Raji (cell line): Measurements from ENCODE around the gene C8A.

ENCODE experiments used
- POLR2A ChIP-seq: IDR thresholded peaks from 2 replicates; pipeline ENCODE4 v1.6.1; 2011; ENCODE audit warnings: low read depth, low read length, control low read depth; ENCODE audit not compliant: insufficient read depth

Gene C8A

GRCh38 chr1:56957931-56958330 is 103.3 kb downstream of the C8A start:
- TF ChIP-seq POLR2A = no peak

GRCh38 chr1:56958526-56958925 is 103.9 kb downstream of the C8A start:
- TF ChIP-seq POLR2A = no peak

DNA sequence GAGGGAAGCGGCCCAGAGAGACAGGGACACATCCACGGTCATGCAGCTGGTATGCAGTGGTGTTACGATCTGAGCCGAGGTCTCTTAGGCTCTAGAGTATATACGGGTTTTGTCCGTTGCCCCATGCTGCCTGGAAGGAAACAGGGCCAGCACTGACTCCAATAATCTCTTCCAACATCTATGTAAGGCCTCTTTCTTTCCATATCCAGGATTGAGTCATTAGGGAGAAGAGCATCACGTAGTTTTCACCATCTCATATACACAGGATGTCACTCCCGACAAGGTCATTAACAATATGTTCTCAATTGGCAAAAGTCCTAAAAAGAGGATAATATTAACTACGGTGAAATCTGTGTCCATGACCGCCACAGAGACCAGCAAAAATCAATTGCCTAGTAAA is 106.8 kb downstream of the C8A start:
- no peak for TF ChIP-seq POLR2A

DNA sequence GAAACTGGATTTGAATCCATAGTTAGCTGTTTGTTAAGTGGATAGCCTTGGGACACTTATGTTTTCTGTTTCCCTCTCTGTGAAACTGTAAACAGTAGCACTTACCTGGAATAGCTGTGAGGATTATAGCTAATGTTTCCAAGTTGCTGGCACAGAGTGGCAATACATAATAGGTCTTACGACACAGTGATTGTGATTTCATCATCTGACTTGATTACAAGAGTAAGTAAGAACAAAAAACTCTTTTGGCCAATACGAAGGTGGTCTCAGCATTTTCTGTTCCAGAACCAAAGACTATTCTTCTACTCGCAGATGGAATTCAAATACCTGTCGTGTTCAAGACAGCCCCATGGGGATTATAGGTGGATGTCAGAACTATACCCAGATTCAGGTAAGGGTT is 109.1 kb downstream of the C8A start:
- no peak for TF ChIP-seq POLR2A

GRCh38 chr1:56964349-56965017 is 109.9 kb downstream of the C8A start:
- TF ChIP-seq POLR2A = no peak

- no peak for TF ChIP-seq POLR2A
Measured at GRCh38 chr1:56965191-56965590, 110.6 kb downstream of the C8A start.

GRCh38 chr1:56965916-56966697 is 111.5 kb downstream of the C8A start, which contains the start of gene C8B:
TSS of gene C8B (minus strand) at chr1:56966015. CDS start at chr1:56965948, 67 bp downstream.
- no peak for TF ChIP-seq POLR2A

GRCh38 chr1:56966698-56966999 is 112.1 kb downstream of the C8A start:
- TF ChIP-seq POLR2A = no peak

- no peak for TF ChIP-seq POLR2A
Measured at GRCh38 chr1:56967355-56967754, 112.8 kb downstream of the C8A start.
